ENCODE data around the gene SPDYE2. TPM values are rescaled to one million over a fixed set of nuclear protein-coding genes. Genes with fewer than 3 reads are reported as not detected.
"Not testable (repeated sequence)": the region's sequence is repeated elsewhere in the genome, so short reads cannot be mapped to it uniquely, and the experiment has no call there.

The SPDYE2 gene
- polyA plus RNA-seq, result 3.2 TPM
- long read RNA-seq, donor 1, partial matches to known transcripts, result 5 of 5 reads
- long read RNA-seq, donor 1, other reads (novel, unspliced or antisense), result 0 of 5 reads
- long read RNA-seq, donor 2, partial matches to known transcripts, result 8 of 8 reads
- long read RNA-seq, donor 2, other reads (novel, unspliced or antisense), result 0 of 8 reads
- long read RNA-seq, donor 3, result 0 reads
- long read RNA-seq, donor 4, result 0 reads
- long read RNA-seq, donor 5, result 0 reads
- long read RNA-seq, donor 6, result 0 reads
- long read RNA-seq, donor 7, result 0 reads
- long read RNA-seq, donor 8, result 0 reads
- long read RNA-seq, donor 9, partial matches to known transcripts, result 21 of 21 reads
- long read RNA-seq, donor 9, other reads (novel, unspliced or antisense), result 0 of 21 reads
- long read RNA-seq, donor 10, partial matches to known transcripts, result 33 of 149 reads
- long read RNA-seq, donor 10, other reads (novel, unspliced or antisense), result 116 of 149 reads
- long read RNA-seq, donor 11, result 0 reads

DNA sequence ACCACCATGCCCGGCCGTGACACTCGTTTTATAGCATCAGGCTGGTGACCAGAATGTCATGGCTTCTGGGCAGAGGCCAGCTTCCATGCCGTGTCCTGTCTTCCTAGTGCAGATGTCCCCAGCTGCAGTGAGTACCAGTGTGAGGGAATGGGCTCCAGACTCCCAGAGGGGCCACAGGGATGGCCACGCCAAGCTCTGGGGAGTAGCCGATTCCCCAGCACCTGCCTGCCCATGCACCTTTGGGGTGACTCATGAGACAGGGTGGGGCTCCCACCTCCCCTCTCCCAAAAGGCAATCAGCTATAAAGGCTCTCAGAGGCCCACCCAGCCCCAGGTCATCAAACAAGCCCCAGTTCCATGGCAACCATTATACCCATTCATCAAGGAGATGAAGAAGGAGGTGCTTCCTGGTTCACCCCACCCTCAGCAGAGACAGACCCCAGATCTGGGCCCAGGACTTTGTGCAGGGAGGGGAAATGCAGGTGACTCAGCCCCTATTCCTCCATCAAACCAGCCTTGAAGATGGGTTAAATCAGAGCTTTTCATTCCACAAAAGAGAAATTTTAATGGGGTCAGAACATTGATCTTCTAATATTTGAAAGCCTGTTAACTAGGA lies at the start of gene SPDYE2:
Gene SPDYE2 (plus strand): TSS at position 419 of the 615 bp plus-strand sequence. CDS start 2,030 bp downstream, outside the sequence.
- H3K9me3 ChIP-seq (ENCODE audit: control insufficient read depth, low read depth, low read length); H3K4me3 ChIP-seq (ENCODE audit: low read length); H3K27me3 ChIP-seq (ENCODE audit: control insufficient read depth, insufficient read depth, low read length); H3K4me1 ChIP-seq (ENCODE audit: control insufficient read depth, insufficient read depth, low read length); H3K36me3 ChIP-seq (ENCODE audit: control insufficient read depth, insufficient read depth, low read length); H3K27ac ChIP-seq (ENCODE audit: low read length); DNase-seq: not testable (repeated sequence)
- WGBS (ENCODE audit: insufficient coverage, low lambda C conversion rate), result no CpG with 5 or more reads among the region's 6 CpGs

DNA sequence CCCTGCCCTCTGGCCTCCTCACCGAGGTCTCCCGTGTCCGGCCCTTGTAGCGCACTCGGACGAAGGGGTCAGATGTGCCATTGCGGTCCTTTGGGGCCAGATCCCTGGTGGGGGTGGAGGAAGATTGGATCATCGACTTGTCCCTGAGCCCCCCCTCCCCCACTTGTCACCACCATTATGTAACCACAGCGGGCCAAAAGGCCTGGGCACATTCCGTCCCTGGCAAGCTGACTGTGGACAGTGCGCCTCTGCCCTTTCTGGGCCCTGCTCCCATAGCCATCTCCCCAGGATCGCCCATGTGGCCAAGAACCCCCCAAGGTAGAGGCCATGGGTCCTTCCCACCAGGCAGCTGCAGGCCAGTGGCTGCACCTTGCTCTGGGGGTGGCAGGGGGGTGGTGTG lies 47.9 kb upstream of the SPDYE2 start:
- not testable (repeated sequence) for DNase-seq; H3K36me3 ChIP-seq (ENCODE audit: control insufficient read depth, insufficient read depth, low read length); H3K27me3 ChIP-seq (ENCODE audit: control insufficient read depth, insufficient read depth, low read length); H3K4me3 ChIP-seq (ENCODE audit: low read length); H3K27ac ChIP-seq (ENCODE audit: low read length); H3K4me1 ChIP-seq (ENCODE audit: control insufficient read depth, insufficient read depth, low read length); H3K9me3 ChIP-seq (ENCODE audit: control insufficient read depth, low read depth, low read length)
- no CpG with 5 or more reads among the region's 12 CpGs for WGBS (ENCODE audit: insufficient coverage, low lambda C conversion rate)

DNA sequence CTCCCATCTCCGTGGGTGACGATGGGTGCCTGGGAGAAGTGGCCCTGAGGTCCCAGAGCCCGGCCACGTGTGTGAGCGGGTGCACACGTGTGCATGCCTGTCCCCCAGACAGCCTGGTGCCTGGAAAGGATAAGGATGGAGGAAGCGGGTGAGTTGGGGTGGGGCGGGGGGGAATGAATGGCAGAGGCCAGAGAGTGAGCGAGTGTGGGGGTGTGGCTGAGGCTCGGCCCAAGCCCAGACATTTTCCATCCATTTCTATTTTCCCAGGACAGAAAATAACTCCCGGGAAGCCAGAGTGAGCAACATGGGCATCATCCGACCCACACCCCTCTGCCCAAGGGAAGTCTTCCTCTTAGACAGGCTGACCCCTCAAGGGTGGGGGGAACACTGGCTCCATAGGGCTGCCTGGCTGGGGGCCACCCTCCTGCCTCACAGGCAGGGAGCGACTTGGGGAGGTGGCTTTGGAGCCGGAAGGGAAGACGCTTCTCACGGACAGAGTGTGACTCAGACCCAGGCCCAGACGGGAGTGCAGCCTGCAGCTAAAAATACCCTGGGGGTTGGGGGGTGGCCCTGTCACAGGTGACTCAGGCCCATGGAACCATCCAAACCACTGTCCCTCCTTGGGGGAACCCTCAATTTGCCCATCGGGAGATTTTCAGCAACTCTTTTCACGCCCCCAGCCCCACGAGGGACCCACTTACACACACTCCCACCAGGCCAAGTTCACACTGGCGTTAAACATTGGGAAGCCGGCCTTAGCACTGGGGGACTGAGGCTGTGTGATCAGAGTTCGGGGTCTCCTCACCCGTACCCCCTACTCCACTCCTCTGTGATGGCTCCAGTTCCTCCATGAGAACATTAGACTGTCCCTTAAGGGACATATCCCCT lies 45.5 kb upstream of the SPDYE2 start:
- not testable (repeated sequence) for H3K27ac ChIP-seq (ENCODE audit: low read length); H3K4me3 ChIP-seq (ENCODE audit: low read length); DNase-seq; H3K4me1 ChIP-seq (ENCODE audit: control insufficient read depth, insufficient read depth, low read length); H3K27me3 ChIP-seq (ENCODE audit: control insufficient read depth, insufficient read depth, low read length); H3K9me3 ChIP-seq (ENCODE audit: control insufficient read depth, low read depth, low read length); H3K36me3 ChIP-seq (ENCODE audit: control insufficient read depth, insufficient read depth, low read length)
- WGBS (ENCODE audit: insufficient coverage, low lambda C conversion rate), result no CpG with 5 or more reads among the region's 24 CpGs

GRCh38 chr7:102507410-102508088 lies 43.5 kb upstream of the SPDYE2 start:
- no CpG with 5 or more reads among the region's 8 CpGs for WGBS (ENCODE audit: insufficient coverage, low lambda C conversion rate)
- H3K36me3 ChIP-seq (ENCODE audit: control insufficient read depth, insufficient read depth, low read length); H3K4me1 ChIP-seq (ENCODE audit: control insufficient read depth, insufficient read depth, low read length); DNase-seq; H3K9me3 ChIP-seq (ENCODE audit: control insufficient read depth, low read depth, low read length); H3K27ac ChIP-seq (ENCODE audit: low read length); H3K4me3 ChIP-seq (ENCODE audit: low read length); H3K27me3 ChIP-seq (ENCODE audit: control insufficient read depth, insufficient read depth, low read length): not testable (repeated sequence)

GRCh38 chr7:102510575-102510974 lies 40.5 kb upstream of the SPDYE2 start:
- H3K4me3 ChIP-seq (ENCODE audit: low read length); H3K4me1 ChIP-seq (ENCODE audit: control insufficient read depth, insufficient read depth, low read length); H3K27ac ChIP-seq (ENCODE audit: low read length); DNase-seq; H3K36me3 ChIP-seq (ENCODE audit: control insufficient read depth, insufficient read depth, low read length); H3K9me3 ChIP-seq (ENCODE audit: control insufficient read depth, low read depth, low read length); H3K27me3 ChIP-seq (ENCODE audit: control insufficient read depth, insufficient read depth, low read length): not testable (repeated sequence)
- no CpG with 5 or more reads among the region's 8 CpGs for WGBS (ENCODE audit: insufficient coverage, low lambda C conversion rate)

GRCh38 chr7:102511860-102512522 lies 39.0 kb upstream of the SPDYE2 start:
- not testable (repeated sequence) for H3K36me3 ChIP-seq (ENCODE audit: control insufficient read depth, insufficient read depth, low read length); H3K4me3 ChIP-seq (ENCODE audit: low read length); H3K4me1 ChIP-seq (ENCODE audit: control insufficient read depth, insufficient read depth, low read length); H3K9me3 ChIP-seq (ENCODE audit: control insufficient read depth, low read depth, low read length); H3K27ac ChIP-seq (ENCODE audit: low read length); H3K27me3 ChIP-seq (ENCODE audit: control insufficient read depth, insufficient read depth, low read length); DNase-seq
- no CpG with 5 or more reads among the region's 30 CpGs for WGBS (ENCODE audit: insufficient coverage, low lambda C conversion rate)

- not testable (repeated sequence) for H3K36me3 ChIP-seq (ENCODE audit: control insufficient read depth, insufficient read depth, low read length); H3K27ac ChIP-seq (ENCODE audit: low read length); H3K9me3 ChIP-seq (ENCODE audit: control insufficient read depth, low read depth, low read length); H3K4me1 ChIP-seq (ENCODE audit: control insufficient read depth, insufficient read depth, low read length); H3K27me3 ChIP-seq (ENCODE audit: control insufficient read depth, insufficient read depth, low read length); H3K4me3 ChIP-seq (ENCODE audit: low read length)
- no CpG with 5 or more reads among the region's 5 CpGs for WGBS (ENCODE audit: insufficient coverage, low lambda C conversion rate)
- peak; percentile 74 to 79 for DNase-seq
These were observed 38.3 kb upstream of the SPDYE2 start for GRCh38 chr7:102512642-102513221.

DNA sequence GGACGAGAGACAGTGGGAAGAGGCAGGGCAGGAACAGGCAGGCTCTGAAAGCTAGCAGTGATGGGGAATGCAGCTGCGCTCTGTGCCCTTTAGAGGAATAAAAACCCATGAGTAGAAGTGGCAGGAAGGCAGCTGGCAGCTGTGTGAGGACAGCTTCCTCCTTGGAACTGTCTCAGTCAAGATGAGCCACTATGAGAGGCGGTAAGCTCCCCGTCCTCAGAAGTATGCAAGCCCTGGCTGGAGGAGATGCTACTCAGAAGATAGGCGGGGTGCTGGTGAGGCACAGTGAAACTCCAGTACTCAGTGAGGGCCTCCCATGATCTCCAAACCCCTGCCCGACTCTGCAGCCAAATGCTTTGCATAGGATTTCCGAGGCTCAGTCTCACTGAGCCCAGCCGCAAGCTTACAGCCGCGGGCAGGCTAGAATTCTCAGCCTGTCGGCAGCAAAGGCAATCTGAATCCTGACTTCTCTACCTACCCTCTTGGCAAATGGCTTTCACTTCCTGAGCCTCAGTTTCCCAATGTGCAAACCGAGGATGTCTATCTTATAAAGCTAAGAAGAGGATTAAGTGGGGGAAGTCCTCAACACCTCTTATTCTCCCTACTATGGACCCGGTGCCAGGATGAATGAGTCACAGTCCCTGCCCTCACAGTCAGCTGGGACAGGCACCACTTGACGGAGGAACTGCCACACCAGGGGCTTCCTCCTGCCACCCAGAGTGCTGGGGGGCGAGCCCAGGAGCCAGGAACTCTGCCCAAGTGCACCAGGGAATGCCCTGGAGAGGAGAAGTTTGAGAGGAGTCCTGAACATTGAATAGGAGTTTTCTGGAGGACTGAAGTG lies 35.9 kb upstream of the SPDYE2 start:
- DNase-seq; H3K9me3 ChIP-seq (ENCODE audit: control insufficient read depth, low read depth, low read length); H3K36me3 ChIP-seq (ENCODE audit: control insufficient read depth, insufficient read depth, low read length); H3K27ac ChIP-seq (ENCODE audit: low read length); H3K4me1 ChIP-seq (ENCODE audit: control insufficient read depth, insufficient read depth, low read length); H3K4me3 ChIP-seq (ENCODE audit: low read length); H3K27me3 ChIP-seq (ENCODE audit: control insufficient read depth, insufficient read depth, low read length): not testable (repeated sequence)
- WGBS (ENCODE audit: insufficient coverage, low lambda C conversion rate), result no CpG with 5 or more reads among the region's 15 CpGs

DNA sequence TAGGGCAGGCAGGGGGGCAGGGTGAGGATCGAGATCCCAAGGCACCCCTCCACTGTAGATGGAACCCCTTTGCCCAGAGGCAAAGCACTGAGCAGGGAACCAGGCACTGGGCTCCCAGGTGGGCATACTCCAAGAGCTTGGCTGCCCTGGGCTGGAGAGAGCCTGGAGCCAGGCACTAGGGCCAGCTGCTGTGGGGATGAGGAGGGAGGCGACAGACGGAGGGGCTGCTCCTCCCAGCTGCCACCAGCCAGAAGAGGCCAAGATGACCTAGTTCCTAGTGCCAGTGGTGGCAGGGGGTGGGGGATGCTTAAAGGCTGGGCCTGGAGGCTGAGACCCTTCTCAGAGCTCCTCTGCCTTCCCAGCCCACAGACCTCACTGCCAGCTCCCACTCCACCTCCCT lies 35.1 kb upstream of the SPDYE2 start:
- no CpG with 5 or more reads among the region's 3 CpGs for WGBS (ENCODE audit: insufficient coverage, low lambda C conversion rate)

More for the DNA sequence above, 35.1 kb upstream of the SPDYE2 start:
- not testable (repeated sequence) for DNase-seq; H3K4me3 ChIP-seq (ENCODE audit: low read length); H3K4me1 ChIP-seq (ENCODE audit: control insufficient read depth, insufficient read depth, low read length); H3K27ac ChIP-seq (ENCODE audit: low read length); H3K36me3 ChIP-seq (ENCODE audit: control insufficient read depth, insufficient read depth, low read length); H3K27me3 ChIP-seq (ENCODE audit: control insufficient read depth, insufficient read depth, low read length); H3K9me3 ChIP-seq (ENCODE audit: control insufficient read depth, low read depth, low read length)

All from large intestine (tissue), 12 donors.